ENCODE data around the gene SNAPC2.
A peak's percentile ranks its signal among the peaks of the same experiment; 100 is the strongest.
"Not testable (repeated sequence)": the region's sequence is repeated elsewhere in the genome, so short reads cannot be mapped to it uniquely, and the experiment has no call there.

SNAPC2 gene

GRCh38 chr19:7926727-7927604 lies 6.8 kb downstream of the SNAPC2 start:
- no peak overlapping the region for H2AFZ ChIP-seq
- H3K9me3 ChIP-seq (ENCODE audit: control insufficient read depth, low read length) = no peaks in the 10 kb centered on the region
- H3K9ac ChIP-seq = no peak overlapping the region
- peaks cover 7% of the 10 kb centered on the region for H3K4me1 ChIP-seq
- H3K79me2 ChIP-seq = no peaks in the 10 kb centered on the region
- H3K27ac ChIP-seq = no peak overlapping the region
- no peak overlapping the region for H3K4me3 ChIP-seq (ENCODE audit: low read depth, low read length)
- no peaks in the 10 kb centered on the region for H3K36me3 ChIP-seq (ENCODE audit: control insufficient read depth, insufficient read depth, low read length)
- H3K4me2 ChIP-seq (ENCODE audit: low read length) = no peak overlapping the region
- H3K27me3 ChIP-seq (ENCODE audit: control insufficient read depth, insufficient read depth, low read length) = no peaks in the 10 kb centered on the region
- TF ChIP-seq CTCF (IDR thresholded peaks at IDR 0.05) = no peak

GRCh38 chr19:7927605-7928333 lies 7.6 kb downstream of the SNAPC2 start:
- no peak for TF ChIP-seq CTCF (IDR thresholded peaks at IDR 0.05)
- Histone ChIP-seq H3K27me3 (ENCODE audit: control insufficient read depth, insufficient read depth, low read length) (no peaks in the 10 kb centered on the region), H3K27ac (no peak overlapping the region), H3K9ac (no peak overlapping the region), H3K9me3 (ENCODE audit: control insufficient read depth, low read length) (no peaks in the 10 kb centered on the region), H3K4me2 (ENCODE audit: low read length) (no peak overlapping the region), H3K36me3 (ENCODE audit: control insufficient read depth, insufficient read depth, low read length) (no peaks in the 10 kb centered on the region), H3K4me3 (ENCODE audit: low read depth, low read length) (no peak overlapping the region), H3K4me1 (peaks cover 7% of the 10 kb centered on the region), H3K79me2 (no peaks in the 10 kb centered on the region), H2AFZ (no peak overlapping the region)

- Histone ChIP-seq H3K9ac (no peak overlapping the region), H3K4me2 (ENCODE audit: low read length) (peak overlapping the region; percentile 57), H3K9me3 (ENCODE audit: control insufficient read depth, low read length) (no peaks in the 10 kb centered on the region), H2AFZ (no peak overlapping the region), H3K4me3 (ENCODE audit: low read depth, low read length) (peak overlapping the region; percentile 40), H3K79me2 (no peaks in the 10 kb centered on the region), H3K36me3 (ENCODE audit: control insufficient read depth, insufficient read depth, low read length) (no peaks in the 10 kb centered on the region), H3K27ac (no peak overlapping the region), H3K27me3 (ENCODE audit: control insufficient read depth, insufficient read depth, low read length) (no peaks in the 10 kb centered on the region), H3K4me1 (peaks cover 7% of the 10 kb centered on the region)
- TF ChIP-seq CTCF (IDR thresholded peaks at IDR 0.05) = no peak
Measured at GRCh38 chr19:7928334-7928706, 8.2 kb downstream of the SNAPC2 start.

GRCh38 chr19:7928741-7929701 lies 8.9 kb downstream of the SNAPC2 start:
- Histone ChIP-seq H3K4me2 (ENCODE audit: low read length) (peak overlapping the region; percentile 57), H3K4me3 (ENCODE audit: low read depth, low read length) (peak overlapping the region; percentile 40), H3K9ac (no peak overlapping the region), H3K27me3 (ENCODE audit: control insufficient read depth, insufficient read depth, low read length) (no peaks in the 10 kb centered on the region), H3K27ac (no peak overlapping the region), H3K9me3 (ENCODE audit: control insufficient read depth, low read length) (no peaks in the 10 kb centered on the region), H3K36me3 (ENCODE audit: control insufficient read depth, insufficient read depth, low read length) (no peaks in the 10 kb centered on the region), H2AFZ (no peak overlapping the region), H3K4me1 (peaks cover 7% of the 10 kb centered on the region), H3K79me2 (no peaks in the 10 kb centered on the region)
- TF ChIP-seq CTCF (IDR thresholded peaks at IDR 0.05) = peak; percentile 13

- not testable (repeated sequence) for H3K79me2 ChIP-seq; H3K4me2 ChIP-seq (ENCODE audit: low read length); H3K9me3 ChIP-seq (ENCODE audit: control insufficient read depth, low read length); H2AFZ ChIP-seq; H3K36me3 ChIP-seq (ENCODE audit: control insufficient read depth, insufficient read depth, low read length); H3K27ac ChIP-seq; H3K9ac ChIP-seq; H3K4me3 ChIP-seq (ENCODE audit: low read depth, low read length); H3K4me1 ChIP-seq; H3K27me3 ChIP-seq (ENCODE audit: control insufficient read depth, insufficient read depth, low read length)
Measured at GRCh38 chr19:7930030-7930429, 9.9 kb downstream of the SNAPC2 start.
